Loucy (cell line): ENCODE results near the gene CCR4.

Experiments
- EZH2phosphoT487 ChIP-seq: fragments of 200-600 bp; IDR thresholded peaks from 2 replicates; pipeline ENCODE4 v1.6.1; 2018; ENCODE audit warnings: antibody characterized with exemption, mild to moderate bottlenecking, moderate library complexity, borderline replicate concordance
- TF ChIP-seq, protein P1 (sequence below): fragments of 200-600 bp; sonication (generic); conservative IDR thresholded peaks from 2 replicates; pipeline ENCODE4 v1.5.1; 2014; ENCODE audit warnings: mild to moderate bottlenecking, antibody characterized with exemption, low read length

DNA sequence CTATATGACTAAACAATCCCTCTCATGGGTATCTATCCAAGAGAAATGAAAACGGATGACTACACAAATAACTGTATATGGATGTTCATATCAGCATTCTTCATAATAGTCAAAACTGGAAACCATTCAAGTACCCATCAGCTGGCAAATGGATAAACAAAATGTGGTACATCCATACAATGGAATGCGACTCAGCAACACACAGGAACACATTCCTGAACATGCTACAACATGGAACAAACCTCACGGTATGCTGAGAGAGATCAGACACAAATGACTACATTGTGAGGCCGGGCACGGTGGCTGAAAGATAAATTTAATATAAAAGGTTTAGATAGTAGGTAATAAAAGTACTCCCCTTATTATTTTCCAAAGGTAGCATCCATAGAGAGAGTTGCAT lies 42.6 kb downstream of the CCR4 start:
- TF ChIP-seq, protein P1, sequence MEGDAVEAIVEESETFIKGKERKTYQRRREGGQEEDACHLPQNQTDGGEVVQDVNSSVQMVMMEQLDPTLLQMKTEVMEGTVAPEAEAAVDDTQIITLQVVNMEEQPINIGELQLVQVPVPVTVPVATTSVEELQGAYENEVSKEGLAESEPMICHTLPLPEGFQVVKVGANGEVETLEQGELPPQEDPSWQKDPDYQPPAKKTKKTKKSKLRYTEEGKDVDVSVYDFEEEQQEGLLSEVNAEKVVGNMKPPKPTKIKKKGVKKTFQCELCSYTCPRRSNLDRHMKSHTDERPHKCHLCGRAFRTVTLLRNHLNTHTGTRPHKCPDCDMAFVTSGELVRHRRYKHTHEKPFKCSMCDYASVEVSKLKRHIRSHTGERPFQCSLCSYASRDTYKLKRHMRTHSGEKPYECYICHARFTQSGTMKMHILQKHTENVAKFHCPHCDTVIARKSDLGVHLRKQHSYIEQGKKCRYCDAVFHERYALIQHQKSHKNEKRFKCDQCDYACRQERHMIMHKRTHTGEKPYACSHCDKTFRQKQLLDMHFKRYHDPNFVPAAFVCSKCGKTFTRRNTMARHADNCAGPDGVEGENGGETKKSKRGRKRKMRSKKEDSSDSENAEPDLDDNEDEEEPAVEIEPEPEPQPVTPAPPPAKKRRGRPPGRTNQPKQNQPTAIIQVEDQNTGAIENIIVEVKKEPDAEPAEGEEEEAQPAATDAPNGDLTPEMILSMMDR, result no peak
- no peak for TF ChIP-seq EZH2phosphoT487
